Measurements from ENCODE around the gene SAFB2.

- no peak for TF ChIP-seq CTCF (tag by site-specific recombination; IDR thresholded peaks at IDR 0.05)
- no peak for TF ChIP-seq PATZ1 (tag by site-specific recombination; IDR thresholded peaks at IDR 0.05)
- no peak for TF ChIP-seq ZNF664 (tag by site-specific recombination; IDR thresholded peaks at IDR 0.05)
Observed at GRCh38 chr19:5627395-5627904, 4.9 kb upstream of the SAFB2 start.
